ENCODE measurements around the gene SLC25A29. TPM values are rescaled to one million over a fixed set of nuclear protein-coding genes. Genes with fewer than 3 reads are reported as not detected.
"Not testable (repeated sequence)": the region's sequence is repeated elsewhere in the genome, so short reads cannot be mapped to it uniquely, and the experiment has no call there.

SLC25A29 gene
- total RNA-seq, 2 donors from 2014 or later, result 29.2 to 37.9 TPM

DNA sequence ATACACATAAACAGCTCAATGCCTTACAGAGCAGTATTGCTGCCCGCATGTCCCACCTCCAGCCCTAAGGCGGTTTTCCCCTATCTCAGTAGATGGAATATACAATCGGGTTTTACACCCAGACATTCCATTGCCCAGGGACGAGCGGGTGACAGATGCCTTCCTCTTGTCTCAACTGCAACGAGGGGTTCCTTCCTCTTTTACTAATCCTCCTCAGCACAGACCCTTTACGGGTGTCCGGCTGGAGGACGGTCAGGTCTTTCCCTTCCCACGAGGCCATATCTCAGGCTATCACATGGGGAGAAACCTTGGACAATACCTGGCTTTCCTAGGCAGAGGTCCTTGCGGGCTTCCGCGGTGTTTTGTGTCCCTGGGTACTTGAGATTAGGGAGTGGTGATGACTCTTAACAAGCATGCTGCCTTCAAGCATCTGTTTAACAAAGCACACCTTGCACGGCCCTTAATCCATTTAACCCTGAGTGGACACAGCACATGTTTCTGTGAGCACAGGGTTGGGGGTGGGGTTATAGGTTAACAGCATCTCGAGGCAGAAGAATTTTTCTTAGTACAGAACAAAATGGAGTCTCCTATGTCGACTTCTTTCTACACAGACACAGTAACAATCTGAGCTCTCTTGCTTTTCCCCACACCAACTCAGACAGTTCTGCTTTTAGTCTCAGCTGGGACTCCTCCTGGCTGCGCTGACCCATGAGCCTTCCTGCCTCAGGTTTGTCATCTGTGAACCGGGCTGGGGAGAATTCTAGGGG is 6.0 kb upstream of the SLC25A29 start:
- not testable (repeated sequence) for ATAC-seq; H3K36me3 Mint-ChIP-seq; H3K4me3 Mint-ChIP-seq; DNase-seq (ENCODE audit: low spot score); H3K27me3 Mint-ChIP-seq; H3K9me3 Mint-ChIP-seq
- Mint-ChIP-seq H3K27ac (peak overlapping the region in 1 of 2 donors; percentile 34), H3K4me1 (ENCODE audit: low read depth in 2 of 2) (peaks cover 15 to 25% of the 10 kb centered on the region in 2 donors)

GRCh38 chr14:100309028-100309737 is 2.9 kb upstream of the SLC25A29 start:
- Mint-ChIP-seq H3K36me3 (no peaks in the 10 kb centered on the region), H3K27me3 (peaks cover 0 to 3% of the 10 kb centered on the region in 2 donors), H3K9me3 (no peaks in the 10 kb centered on the region), H3K4me1 (ENCODE audit: low read depth in 2 of 2) (peaks cover 22 to 33% of the 10 kb centered on the region in 2 donors), H3K27ac (no peak overlapping the region), H3K4me3 (no peak overlapping the region)
- DNase-seq (ENCODE audit: low spot score), result no peak
- no peak for ATAC-seq

DNA sequence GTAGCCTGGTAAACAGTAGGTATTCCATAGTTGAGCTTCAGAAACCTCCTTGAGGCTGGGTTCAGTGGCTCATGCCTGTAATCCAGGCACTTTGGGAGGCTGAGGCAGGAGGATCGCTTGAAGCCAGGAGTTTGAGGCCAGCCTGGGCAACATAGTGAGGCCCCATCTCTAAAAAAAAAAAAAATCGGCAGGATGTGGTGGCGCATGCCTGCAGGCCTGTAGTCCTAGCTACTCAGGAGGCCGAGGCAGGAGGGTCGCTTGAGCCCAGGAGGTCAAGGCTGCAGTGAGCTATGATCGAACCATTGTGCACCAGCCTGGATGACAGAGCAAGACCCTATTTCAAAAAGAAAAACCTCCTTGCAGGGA is 2.2 kb upstream of the SLC25A29 start:
- not testable (repeated sequence) for ATAC-seq; H3K4me3 Mint-ChIP-seq; H3K27ac Mint-ChIP-seq; H3K27me3 Mint-ChIP-seq; H3K36me3 Mint-ChIP-seq; DNase-seq (ENCODE audit: low spot score); H3K9me3 Mint-ChIP-seq
- peaks cover 23 to 36% of the 10 kb centered on the region in 2 donors for H3K4me1 Mint-ChIP-seq (ENCODE audit: low read depth in 2 of 2)

DNA sequence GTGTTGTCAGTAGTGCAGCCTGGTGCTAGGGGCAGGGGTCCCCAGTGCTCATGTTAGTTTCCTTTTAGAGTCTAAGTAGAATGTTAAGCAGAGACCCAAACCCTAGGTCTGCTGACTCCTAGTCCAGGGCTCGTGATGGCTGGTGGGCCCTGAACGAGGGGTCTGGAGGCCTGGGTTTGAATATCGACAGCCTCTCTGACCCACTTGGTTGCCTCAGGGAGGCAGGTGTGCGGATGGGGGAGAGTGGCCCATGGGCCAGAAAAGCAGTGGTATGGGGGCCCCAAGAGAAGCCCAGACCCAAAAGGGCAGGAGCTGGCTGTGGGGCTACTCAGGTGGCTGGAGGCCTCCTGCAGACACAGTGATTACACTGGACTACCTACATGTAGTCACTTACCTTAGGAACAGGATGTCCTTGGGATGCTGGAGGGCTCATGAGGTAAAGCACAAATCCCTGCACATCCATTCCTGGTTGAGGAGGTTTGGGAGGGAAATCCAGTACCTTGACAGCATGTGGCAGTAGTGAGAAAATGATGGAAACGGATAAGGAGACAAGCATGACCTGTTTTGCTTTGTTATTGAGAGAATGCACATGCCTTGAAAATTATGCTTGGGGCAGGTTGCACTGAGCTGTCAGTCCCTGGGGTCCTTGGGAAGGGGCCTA is 1.7 kb upstream of the SLC25A29 start:
- H3K9me3 Mint-ChIP-seq, result no peaks in the 10 kb centered on the region
- H3K36me3 Mint-ChIP-seq, result no peaks in the 10 kb centered on the region
- H3K27me3 Mint-ChIP-seq, result peaks cover 0 to 3% of the 10 kb centered on the region in 2 donors
- peak overlapping the region; percentile 72 for H3K4me3 Mint-ChIP-seq
- ATAC-seq, result no peak
- no peak for DNase-seq (ENCODE audit: low spot score)
- H3K4me1 Mint-ChIP-seq (ENCODE audit: low read depth in 2 of 2), result peaks cover 27 to 38% of the 10 kb centered on the region in 2 donors
- no peak overlapping the region for H3K27ac Mint-ChIP-seq

DNA sequence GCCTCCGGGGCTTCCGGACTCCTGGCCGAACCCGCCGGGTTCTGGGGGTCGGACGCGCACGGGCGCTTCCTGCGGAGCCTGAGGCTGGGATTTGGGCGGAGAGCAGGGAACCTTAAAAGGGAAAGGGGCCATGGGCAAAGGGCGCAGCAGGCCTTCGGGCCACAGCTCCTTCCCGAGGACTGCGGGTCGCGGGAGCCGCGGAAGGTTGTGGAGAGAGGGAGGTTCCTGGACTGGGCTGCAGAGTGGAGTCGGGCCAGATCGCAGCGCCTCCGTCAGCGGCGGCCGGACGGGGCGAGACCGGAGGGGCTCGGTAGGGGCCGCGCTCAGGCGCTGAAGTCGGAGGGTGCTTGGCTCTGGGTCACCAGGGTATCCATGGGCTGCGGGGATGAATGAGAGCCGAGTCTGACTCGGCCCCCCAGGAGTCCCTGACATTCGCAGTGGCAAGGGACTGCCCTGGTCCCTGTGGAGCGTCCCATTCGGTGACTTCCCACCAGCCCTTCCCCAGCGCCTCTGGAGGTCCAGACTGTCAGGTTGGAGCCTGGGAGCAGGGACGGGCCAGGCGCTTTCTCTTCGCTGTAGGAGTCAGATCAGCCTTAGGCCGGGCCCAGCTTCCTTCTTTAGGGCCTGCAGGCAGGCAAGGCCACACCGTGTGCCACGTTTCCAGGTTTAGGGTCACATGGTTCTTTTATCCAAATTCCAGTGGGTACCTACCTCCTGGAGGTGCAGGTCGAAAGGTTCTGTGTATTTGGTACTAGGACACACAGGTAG is 938 bp upstream of the SLC25A29 start:
- H3K4me3 Mint-ChIP-seq, result peak overlapping the region; percentile 72
- no peak for DNase-seq (ENCODE audit: low spot score)
- no peaks in the 10 kb centered on the region for H3K9me3 Mint-ChIP-seq
- H3K27ac Mint-ChIP-seq, result no peak overlapping the region
- peaks cover 24 to 32% of the 10 kb centered on the region in 2 donors for H3K4me1 Mint-ChIP-seq (ENCODE audit: low read depth in 2 of 2)
- peaks cover 0 to 3% of the 10 kb centered on the region in 2 donors for H3K27me3 Mint-ChIP-seq
- peak in 1 of 2 donors; percentile 0 for ATAC-seq
- H3K36me3 Mint-ChIP-seq, result no peaks in the 10 kb centered on the region

- H3K4me1 Mint-ChIP-seq (ENCODE audit: low read depth in 2 of 2), result peaks cover 18 to 27% of the 10 kb centered on the region in 2 donors
- H3K27me3 Mint-ChIP-seq, result peaks cover 0 to 3% of the 10 kb centered on the region in 2 donors
- ATAC-seq, result peak in 1 of 2 donors; percentile 32
- DNase-seq (ENCODE audit: low spot score), result no peak
- no peaks in the 10 kb centered on the region for H3K36me3 Mint-ChIP-seq
- peak overlapping the region; percentile 91 for H3K4me3 Mint-ChIP-seq
- peak overlapping the region; percentile 43 to 48 for H3K27ac Mint-ChIP-seq
- H3K9me3 Mint-ChIP-seq, result no peaks in the 10 kb centered on the region
Measured at GRCh38 chr14:100305324-100306100, 732 bp downstream of the SLC25A29 start.

DNA sequence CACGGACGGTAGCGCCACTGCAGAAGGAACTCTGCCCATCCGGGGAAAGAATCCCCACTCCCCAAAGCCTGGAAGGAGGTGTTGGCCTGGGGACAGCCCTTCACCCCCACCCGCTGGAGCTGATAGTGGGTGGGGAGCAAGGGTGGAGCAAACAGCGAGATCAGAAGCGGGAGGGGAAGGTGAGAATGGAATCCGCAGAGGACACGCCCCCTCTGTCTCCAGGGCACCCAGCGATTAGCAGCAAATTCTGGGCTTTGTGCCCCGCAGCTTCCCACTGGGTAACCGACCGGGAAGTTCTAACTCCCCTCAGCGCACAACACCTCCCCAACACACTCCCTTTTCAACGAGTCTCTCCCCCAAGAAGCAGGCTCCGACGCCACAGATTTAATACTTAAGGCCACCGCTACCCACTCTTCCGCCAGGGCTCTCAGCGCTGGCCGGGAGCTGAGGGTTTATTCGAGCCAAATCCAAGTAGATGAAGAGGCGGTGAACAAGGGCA is 1.4 kb downstream of the SLC25A29 start:
- no peaks in the 10 kb centered on the region for H3K9me3 Mint-ChIP-seq

GRCh38 chr14:100303925-100304324 is 2.3 kb downstream of the SLC25A29 start:
- no peaks in the 10 kb centered on the region for H3K9me3 Mint-ChIP-seq
- H3K36me3 Mint-ChIP-seq, result no peaks in the 10 kb centered on the region
- H3K27me3 Mint-ChIP-seq, result peaks cover 0 to 3% of the 10 kb centered on the region in 2 donors
- H3K27ac Mint-ChIP-seq, result no peak overlapping the region
- no peak overlapping the region for H3K4me3 Mint-ChIP-seq
- H3K4me1 Mint-ChIP-seq (ENCODE audit: low read depth in 2 of 2), result peaks cover 18 to 27% of the 10 kb centered on the region in 2 donors
- ATAC-seq, result no peak
- DNase-seq (ENCODE audit: low spot score), result no peak

More for the DNA sequence above, 1.4 kb downstream of the SLC25A29 start:
- peak overlapping the region; percentile 91 for H3K4me3 Mint-ChIP-seq
- H3K4me1 Mint-ChIP-seq (ENCODE audit: low read depth in 2 of 2), result peaks cover 18 to 27% of the 10 kb centered on the region in 2 donors
- ATAC-seq, result no peak
- no peaks in the 10 kb centered on the region for H3K36me3 Mint-ChIP-seq
- peak overlapping the region; percentile 43 to 48 for H3K27ac Mint-ChIP-seq
- H3K27me3 Mint-ChIP-seq, result peaks cover 0 to 3% of the 10 kb centered on the region in 2 donors
- DNase-seq (ENCODE audit: low spot score), result no peak

DNA sequence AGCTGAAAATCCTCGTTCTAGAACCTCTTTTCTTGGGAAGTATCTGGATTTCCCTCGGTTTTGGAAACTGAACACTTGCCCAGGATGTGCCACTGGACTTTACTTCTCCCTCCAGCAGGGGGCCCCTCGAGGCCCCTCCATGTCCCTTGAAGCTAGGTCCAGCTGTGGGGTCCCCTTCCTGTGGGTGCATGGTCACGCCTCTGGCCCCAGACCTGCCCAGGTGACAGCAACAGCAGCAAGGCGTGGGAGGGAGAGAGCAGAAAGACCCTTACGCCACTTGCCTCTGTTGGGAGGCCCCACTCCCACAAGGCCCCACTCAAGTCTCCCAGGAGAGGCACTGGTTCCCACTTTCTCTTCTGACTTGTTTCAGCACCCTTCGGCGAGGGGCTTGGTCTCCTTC is 3.1 kb downstream of the SLC25A29 start:
- H3K4me1 Mint-ChIP-seq (ENCODE audit: low read depth in 2 of 2), result peaks cover 18 to 27% of the 10 kb centered on the region in 2 donors
- DNase-seq (ENCODE audit: low spot score), result no peak
- H3K9me3 Mint-ChIP-seq, result no peaks in the 10 kb centered on the region
- H3K36me3 Mint-ChIP-seq, result no peaks in the 10 kb centered on the region
- no peak overlapping the region for H3K4me3 Mint-ChIP-seq
- no peaks in the 10 kb centered on the region for H3K27me3 Mint-ChIP-seq
- no peak overlapping the region for H3K27ac Mint-ChIP-seq
- ATAC-seq, result no peak

- no peak for ATAC-seq
- H3K27ac Mint-ChIP-seq, result no peak overlapping the region
- no peaks in the 10 kb centered on the region for H3K9me3 Mint-ChIP-seq
- peaks cover 18 to 30% of the 10 kb centered on the region in 2 donors for H3K4me1 Mint-ChIP-seq (ENCODE audit: low read depth in 2 of 2)
- H3K4me3 Mint-ChIP-seq, result no peak overlapping the region
- no peaks in the 10 kb centered on the region for H3K27me3 Mint-ChIP-seq
- no peak for DNase-seq (ENCODE audit: low spot score)
- H3K36me3 Mint-ChIP-seq, result no peaks in the 10 kb centered on the region
Measured at GRCh38 chr14:100302616-100303015, 3.6 kb downstream of the SLC25A29 start.

- DNase-seq (ENCODE audit: low spot score) (no peak), ATAC-seq (no peak)
- Mint-ChIP-seq H3K36me3 (no peaks in the 10 kb centered on the region), H3K4me3 (no peak overlapping the region), H3K9me3 (no peaks in the 10 kb centered on the region), H3K4me1 (ENCODE audit: low read depth in 2 of 2) (peaks cover 10 to 24% of the 10 kb centered on the region in 2 donors), H3K27ac (no peak overlapping the region), H3K27me3 (no peaks in the 10 kb centered on the region)
Measured at GRCh38 chr14:100299238-100299560, 7.0 kb downstream of the SLC25A29 start.

- H3K36me3 Mint-ChIP-seq, result no peaks in the 10 kb centered on the region
- H3K9me3 Mint-ChIP-seq, result no peaks in the 10 kb centered on the region
- H3K4me3 Mint-ChIP-seq, result no peak overlapping the region
- ATAC-seq (no peak), DNase-seq (ENCODE audit: low spot score) (no peak)
- H3K27me3 Mint-ChIP-seq, result no peaks in the 10 kb centered on the region
- peaks cover 10 to 21% of the 10 kb centered on the region in 2 donors for H3K4me1 Mint-ChIP-seq (ENCODE audit: low read depth in 2 of 2)
- peak overlapping the region in 1 of 2 donors; percentile 64 for H3K27ac Mint-ChIP-seq
Measured at GRCh38 chr14:100298551-100299237, 7.5 kb downstream of the SLC25A29 start.

Measured in natural killer cell treated with Interleukin-12 subunit alpha and Interleukin-12 subunit beta and Interleukin-15 and Interleukin-18, amount 100 ng/mL, for 72 hours (primary cell).